ENCODE data around the gene XIAP.
A peak's percentile ranks its signal among the peaks of the same experiment; 100 is the strongest.
"Not testable (repeated sequence)": the region's sequence is repeated elsewhere in the genome, so short reads cannot be mapped to it uniquely, and the experiment has no call there.

Gene XIAP

GRCh38 chrX:123859846-123860838 is at the start of gene XIAP:
XIAP (plus strand) TSS chrX:123860053; CDS start chrX:123885663, 25,610 bp downstream.
- DNase-seq (ENCODE audit: low read depth) = peak; percentile 41

GRCh38 chrX:123814343-123814742 is 45.5 kb upstream of the XIAP start:
- no peak for DNase-seq (ENCODE audit: low read depth)

- DNase-seq (ENCODE audit: low read depth) = not testable (repeated sequence)
Observed at GRCh38 chrX:123814934-123815394, 44.9 kb upstream of the XIAP start.

GRCh38 chrX:123817288-123817894 is 42.5 kb upstream of the XIAP start:
- DNase-seq (ENCODE audit: low read depth) = no peak

GRCh38 chrX:123818243-123818642 is 41.6 kb upstream of the XIAP start:
- DNase-seq (ENCODE audit: low read depth) = no peak

- no peak for DNase-seq (ENCODE audit: low read depth)
Observed at GRCh38 chrX:123822965-123823364, 36.9 kb upstream of the XIAP start.

GRCh38 chrX:123830309-123830708 is 29.5 kb upstream of the XIAP start:
- DNase-seq (ENCODE audit: low read depth) = no peak

- DNase-seq (ENCODE audit: low read depth) = peak; percentile 27
Observed at GRCh38 chrX:123833387-123833786, 26.5 kb upstream of the XIAP start.

GRCh38 chrX:123834116-123834515 is 25.7 kb upstream of the XIAP start:
- no peak for DNase-seq (ENCODE audit: low read depth)

GRCh38 chrX:123835661-123836371 is 24.0 kb upstream of the XIAP start:
- no peak for DNase-seq (ENCODE audit: low read depth)

GRCh38 chrX:123845129-123845528 is 14.7 kb upstream of the XIAP start:
- DNase-seq (ENCODE audit: low read depth) = not testable (repeated sequence)

GRCh38 chrX:123846577-123847038 is 13.2 kb upstream of the XIAP start:
- DNase-seq (ENCODE audit: low read depth) = no peak

GRCh38 chrX:123847056-123847455 is 12.8 kb upstream of the XIAP start:
- DNase-seq (ENCODE audit: low read depth) = no peak

GRCh38 chrX:123849096-123849495 is 10.8 kb upstream of the XIAP start:
- DNase-seq (ENCODE audit: low read depth) = no peak

- not testable (repeated sequence) for DNase-seq (ENCODE audit: low read depth)
Observed at GRCh38 chrX:123849906-123850305, 9.9 kb upstream of the XIAP start.

GRCh38 chrX:123851079-123851478 is 8.8 kb upstream of the XIAP start:
- no peak for DNase-seq (ENCODE audit: low read depth)

GRCh38 chrX:123854329-123854728 is 5.5 kb upstream of the XIAP start:
- no peak for DNase-seq (ENCODE audit: low read depth)

- DNase-seq (ENCODE audit: low read depth) = peak; percentile 37
Observed at GRCh38 chrX:123859409-123859845, 426 bp upstream of the XIAP start.

- DNase-seq (ENCODE audit: low read depth) = no peak
Observed at GRCh38 chrX:123860983-123861382, 1.1 kb downstream of the XIAP start.

GRCh38 chrX:123869488-123869887 is 9.6 kb downstream of the XIAP start:
- no peak for DNase-seq (ENCODE audit: low read depth)

- no peak for DNase-seq (ENCODE audit: low read depth)
Observed at GRCh38 chrX:123871309-123871708, 11.5 kb downstream of the XIAP start.

GRCh38 chrX:123873956-123874355 is 14.1 kb downstream of the XIAP start:
- DNase-seq (ENCODE audit: low read depth) = no peak

All from activated T-helper 1 cell treated with Interleukin-2 at 50 U/mL for 16 hours (primary cell).